Activated CD4-positive, alpha-beta T cell treated with anti-CD3 and anti-CD28 coated beads, Interleukin-2, Interleukin-4, amounts not matched to agents 100 ng/mL and 50 ng/mL, durations not matched to agents 16 hours and 8 hours (primary cell): ENCODE measurements around the gene SPPL3.
"Not testable (repeated sequence)": the region's sequence is repeated elsewhere in the genome, so short reads cannot be mapped to it uniquely, and the experiment has no call there.

Experiments used
- DNase-seq: peaks from one replicate; pipeline ENCODE4 v3.0.0-alpha.2; 2020; ENCODE audit warnings: low spot score

The SPPL3 gene

DNA sequence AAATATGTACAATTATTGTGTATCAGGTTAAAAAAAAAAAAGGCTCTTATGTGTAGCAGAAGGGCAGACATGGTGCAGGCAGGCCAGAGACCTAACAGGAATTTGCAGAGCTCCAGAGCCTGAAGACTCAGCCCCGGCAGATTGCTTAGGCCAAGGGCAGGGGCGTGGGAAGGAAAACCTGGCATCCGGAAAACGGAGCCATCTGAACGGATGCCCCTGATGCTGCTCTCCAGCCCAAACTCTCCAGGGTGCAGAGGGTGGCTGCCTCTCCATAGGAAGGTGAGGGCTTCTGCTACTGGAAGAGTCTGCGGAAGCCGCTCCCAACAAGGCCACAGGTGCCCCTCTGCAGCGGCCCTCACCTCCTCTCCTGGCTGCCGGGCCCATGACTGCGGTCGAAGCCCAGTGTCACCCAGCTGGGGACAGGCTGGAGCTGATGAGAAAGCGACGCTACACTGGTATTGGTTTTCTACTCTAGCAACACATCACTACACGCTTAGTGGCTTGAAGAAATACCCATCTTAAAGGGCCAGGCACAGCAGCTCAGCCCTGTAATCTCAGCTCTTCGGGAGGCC, 159.2 kb downstream of the SPPL3 start:
- DNase-seq = no peak

DNA sequence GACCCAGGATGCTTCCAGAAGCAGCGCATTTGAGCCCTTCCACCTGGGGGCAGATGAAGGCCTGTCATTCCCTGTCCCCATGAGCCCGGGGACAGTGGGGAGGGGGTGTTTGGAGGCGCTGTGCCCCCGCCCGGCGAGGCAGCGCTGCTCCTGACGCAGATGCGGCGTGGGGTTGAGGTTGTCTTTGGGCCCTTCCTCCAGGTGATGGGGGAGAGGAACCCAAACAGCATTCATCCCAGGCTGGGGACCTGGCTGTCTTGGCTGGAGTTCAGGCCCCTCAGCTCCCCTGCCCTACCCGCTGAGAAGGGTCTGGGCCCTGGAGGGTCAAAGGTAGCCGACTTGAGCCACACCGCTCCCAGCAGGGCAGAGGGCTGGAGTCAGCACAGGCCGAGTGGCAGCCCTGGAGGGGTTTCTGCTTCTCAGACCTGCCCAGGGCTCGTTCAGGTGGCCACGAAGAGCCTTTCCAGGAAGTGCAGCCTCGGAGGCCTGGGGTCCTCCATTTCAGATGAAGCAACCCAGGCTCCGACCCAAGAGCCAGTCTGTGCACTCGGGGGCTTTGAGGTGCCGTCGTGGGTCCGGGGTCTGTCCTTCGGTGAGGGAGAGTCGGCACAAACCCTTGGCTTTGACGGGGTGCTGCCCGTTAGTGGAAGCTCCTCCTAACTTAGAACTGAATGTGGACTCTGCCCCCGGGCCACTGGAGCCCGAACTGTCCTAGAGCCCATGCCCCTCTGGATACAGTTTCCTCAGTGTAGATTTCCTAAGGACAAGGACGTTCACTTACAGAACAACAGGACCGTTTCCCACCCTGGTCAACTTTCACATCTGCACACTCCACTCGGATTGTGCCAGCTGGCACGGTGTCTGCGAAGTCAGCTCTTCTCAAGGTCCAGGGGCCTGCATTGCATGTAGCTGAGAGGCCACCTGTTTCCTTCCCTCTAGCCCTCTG, 162.4 kb downstream of the SPPL3 start:
- DNase-seq = no peak

DNA sequence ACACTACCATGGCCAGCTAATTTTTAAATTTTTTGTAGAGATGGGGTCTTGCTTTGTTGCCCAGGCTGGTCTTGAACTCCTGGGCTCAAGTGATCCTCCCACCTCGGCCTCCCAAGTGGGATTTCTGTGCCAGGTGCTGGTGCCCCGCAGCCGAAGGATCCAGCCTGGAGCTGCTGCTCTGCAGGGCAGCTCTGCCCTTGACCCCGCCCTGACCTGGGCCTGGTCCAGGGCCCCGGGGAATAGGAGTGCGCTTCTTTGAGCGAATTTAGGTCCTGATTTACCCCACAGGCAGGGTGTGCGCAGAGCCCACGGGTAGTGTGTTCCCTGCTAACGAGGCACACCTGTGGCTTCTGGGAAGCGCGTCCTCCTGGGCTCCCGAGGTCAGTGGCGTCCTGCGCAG, 163.3 kb downstream of the SPPL3 start:
- no peak for DNase-seq

DNA sequence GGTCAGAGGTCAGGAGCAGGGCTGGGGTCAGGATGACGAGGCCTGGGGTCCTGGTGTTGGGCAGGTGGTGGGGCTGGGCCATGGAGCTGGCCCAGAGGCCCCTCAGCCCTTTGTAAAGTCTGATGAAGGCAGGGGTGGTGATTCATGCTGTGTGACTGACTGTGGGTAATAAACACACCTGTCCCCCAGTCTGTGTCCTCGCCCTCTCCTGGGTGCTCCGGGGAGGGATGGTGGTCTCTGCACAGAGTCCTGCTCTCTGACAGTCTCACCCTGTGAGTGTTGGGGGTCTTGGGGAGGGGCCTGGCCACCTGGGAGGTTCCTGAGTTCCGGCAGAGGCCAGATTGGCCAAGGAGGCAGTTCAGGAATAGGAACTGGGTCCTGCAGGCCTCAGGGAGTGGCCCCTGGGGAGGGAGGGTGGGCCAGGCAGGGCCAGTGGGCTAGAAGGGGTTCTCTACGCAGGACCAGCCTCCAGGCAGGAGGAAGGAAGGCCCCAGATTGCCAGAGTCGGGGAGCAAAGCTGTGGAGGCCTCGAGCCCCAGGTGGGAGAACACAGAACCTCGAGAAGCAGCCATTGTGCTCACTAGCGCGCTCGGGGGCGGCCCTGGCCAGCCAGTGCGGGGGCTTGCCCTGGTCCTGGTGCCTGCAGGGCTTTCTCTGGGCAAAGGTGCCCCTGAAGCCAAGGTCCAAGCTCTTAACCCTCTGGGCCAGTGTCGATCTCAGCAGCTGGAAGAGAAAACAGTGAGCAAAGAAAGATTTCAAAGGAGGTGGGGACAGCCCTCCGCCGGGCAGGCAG, 164.1 kb downstream of the SPPL3 start:
- DNase-seq = no peak

DNA sequence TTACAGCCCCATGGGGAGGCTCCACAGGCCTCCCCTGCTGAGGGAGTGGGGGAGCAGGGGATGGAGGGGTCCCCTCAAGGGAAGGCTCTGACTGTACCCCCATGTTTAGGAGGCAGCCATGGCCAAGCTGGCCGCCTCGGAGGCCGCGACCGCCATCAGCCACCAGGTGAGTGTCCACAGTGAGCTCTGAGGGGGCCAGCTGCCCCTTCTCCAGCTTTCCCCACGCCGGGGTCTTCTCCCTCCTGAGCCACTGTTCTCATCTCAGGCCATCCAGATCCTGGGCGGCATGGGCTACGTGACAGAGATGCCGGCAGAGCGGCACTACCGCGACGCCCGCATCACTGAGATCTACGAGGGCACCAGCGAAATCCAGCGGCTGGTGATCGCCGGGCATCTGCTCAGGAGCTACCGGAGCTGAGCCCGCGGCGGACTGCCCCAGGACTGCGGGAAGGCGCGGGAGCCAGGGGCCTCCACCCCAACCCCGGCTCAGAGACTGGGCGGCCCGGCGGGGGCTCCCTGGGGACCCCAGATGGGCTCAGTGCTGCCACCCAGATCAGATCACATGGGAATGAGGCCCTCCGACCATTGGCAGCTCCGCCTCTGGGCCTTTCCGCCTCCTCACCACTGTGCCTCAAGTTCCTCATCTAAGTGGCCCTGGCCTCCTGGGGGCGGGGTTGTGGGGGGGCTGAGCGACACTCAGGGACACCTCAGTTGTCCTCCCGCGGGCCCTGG, 165.0 kb downstream of the SPPL3 start:
- DNase-seq = no peak

DNA sequence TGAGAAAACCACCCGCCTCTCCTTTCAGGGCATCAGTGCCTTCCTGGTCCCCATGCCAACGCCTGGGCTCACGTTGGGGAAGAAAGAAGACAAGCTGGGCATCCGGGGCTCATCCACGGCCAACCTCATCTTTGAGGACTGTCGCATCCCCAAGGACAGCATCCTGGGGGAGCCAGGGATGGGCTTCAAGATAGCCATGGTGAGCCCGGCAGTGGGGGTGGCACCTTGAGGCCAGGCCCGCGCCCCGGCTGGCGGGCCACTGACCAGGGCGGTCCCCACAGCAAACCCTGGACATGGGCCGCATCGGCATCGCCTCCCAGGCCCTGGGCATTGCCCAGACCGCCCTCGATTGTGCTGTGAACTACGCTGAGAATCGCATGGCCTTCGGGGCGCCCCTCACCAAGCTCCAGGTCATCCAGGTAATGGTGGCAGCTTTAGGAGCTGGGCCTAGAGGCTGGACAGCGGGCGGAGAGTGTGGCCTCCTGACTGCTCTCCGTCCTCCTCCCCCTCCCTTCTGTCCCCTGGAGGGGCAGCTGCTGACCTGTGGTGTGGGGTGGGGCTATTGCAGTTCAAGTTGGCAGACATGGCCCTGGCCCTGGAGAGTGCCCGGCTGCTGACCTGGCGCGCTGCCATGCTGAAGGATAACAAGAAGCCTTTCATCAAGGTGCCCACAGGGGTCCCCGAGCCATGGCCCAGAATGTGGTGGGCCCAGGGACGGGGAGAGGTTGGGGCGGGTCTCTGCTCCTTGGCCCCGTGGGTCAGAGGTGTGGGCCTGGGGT, 165.7 kb downstream of the SPPL3 start:
- DNase-seq = no peak

DNA sequence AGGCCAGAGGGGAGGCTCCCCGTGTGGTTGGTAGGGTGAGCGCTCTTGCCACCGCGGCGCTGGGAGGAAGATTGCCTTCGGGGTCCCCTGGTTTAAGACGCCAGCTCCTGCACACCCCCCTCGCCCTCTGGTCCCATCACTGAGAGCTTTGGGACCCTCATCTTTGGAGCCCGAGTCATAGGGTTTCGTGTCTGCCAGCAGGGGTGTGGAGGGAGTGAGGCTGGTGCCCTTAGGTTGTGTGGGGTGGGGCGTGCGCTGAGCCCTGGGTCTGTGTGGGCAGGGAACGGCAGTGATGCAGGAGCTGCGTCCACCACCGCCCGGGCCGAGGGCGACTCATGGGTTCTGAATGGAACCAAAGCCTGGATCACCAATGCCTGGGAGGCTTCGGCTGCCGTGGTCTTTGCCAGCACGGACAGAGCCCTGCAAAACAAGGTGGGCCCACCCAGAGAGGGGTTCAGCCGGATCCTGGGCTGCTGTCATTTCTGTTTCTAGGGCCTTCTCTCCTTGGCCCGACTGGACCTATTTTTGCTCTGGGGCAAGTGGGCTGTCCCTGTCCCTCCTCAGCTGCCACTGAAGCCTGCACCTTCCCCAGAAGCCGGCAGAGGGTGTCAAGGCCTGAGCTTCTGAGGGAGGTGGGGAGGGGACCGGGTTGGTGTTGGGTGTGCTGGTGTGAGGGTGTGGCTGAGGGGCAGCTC, 166.5 kb downstream of the SPPL3 start:
- no peak for DNase-seq

DNA sequence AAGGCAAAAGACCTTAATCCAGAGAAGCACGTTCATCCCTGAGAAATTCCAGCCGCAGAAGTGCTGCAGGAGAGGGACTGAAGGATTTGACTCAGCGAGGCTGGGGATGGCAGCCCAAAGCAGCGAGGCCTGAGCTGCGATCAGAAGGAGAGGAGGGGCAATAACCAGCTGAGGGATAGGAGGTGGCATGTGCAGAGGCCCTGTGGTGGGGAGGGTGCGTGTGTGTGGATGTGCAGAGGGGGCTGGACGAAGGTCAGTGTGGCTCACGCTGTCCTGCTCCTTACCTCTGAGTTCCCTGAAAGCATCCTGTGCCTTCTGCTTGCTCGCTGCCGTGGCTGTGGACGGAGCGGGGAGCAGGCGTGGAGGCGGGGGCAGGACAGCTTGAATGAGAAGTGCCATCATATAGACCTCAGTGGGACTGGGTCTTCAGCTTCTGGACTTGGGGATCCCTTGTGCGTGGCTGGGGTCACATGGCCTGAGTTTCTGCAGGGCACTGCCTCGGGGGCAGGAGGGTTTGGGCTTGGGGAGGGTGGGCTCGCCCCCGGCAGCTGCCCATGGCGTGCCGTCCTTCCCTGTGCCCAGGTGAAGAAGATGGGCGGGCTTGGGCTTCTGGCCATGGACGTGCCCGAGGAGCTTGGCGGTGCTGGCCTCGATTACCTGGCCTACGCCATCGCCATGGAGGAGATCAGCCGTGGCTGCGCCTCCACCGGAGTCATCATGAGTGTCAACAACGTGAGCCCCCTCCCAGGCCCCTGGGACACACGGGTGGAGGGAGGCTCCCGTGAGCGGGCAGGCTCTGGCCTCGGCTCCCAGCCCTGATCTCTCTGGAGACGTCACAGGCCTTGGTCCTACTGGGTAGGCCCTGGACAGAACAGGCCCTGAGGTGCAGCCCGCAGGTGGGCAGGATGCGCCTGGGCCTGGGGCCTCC, 167.5 kb downstream of the SPPL3 start:
- DNase-seq = no peak

DNA sequence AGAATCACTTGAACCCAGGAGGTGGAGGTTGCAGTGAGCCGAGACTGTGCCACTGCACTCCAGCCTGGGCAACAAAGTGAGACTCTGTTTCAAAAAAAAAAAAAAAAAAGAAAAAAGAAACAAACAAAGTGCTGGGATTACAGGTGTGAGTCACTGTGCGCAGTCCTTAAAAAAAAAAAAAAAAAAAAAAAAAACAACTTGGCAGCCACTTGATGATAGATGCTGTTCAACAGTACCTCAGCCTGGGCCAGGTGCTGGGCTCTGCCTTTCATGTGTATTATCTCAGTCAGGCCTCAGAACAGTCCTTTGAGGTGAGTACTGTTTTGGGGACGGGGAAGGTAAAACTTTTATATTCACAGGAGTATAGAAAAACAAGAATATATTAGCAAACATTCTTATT, 169.0 kb downstream of the SPPL3 start:
- DNase-seq = no peak

DNA sequence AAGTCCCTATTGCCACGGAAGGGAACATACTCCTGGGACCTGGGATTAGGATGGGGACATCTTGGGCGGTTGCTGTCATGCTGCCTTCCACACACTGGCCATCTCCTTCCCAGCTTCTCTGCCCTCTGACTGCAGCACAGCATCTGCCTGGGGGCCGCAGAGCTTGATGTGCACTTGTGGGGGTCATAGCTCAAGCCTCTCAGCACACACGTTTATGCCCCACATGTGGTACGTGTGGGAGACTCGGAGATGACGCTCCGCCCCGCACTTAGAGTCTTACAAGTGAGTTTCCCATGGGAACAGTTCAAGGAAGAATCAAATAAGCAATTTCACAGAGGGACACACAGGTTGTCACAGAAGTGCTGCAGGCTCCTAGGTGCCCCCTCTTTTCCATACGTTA, 169.9 kb downstream of the SPPL3 start:
- no peak for DNase-seq

DNA sequence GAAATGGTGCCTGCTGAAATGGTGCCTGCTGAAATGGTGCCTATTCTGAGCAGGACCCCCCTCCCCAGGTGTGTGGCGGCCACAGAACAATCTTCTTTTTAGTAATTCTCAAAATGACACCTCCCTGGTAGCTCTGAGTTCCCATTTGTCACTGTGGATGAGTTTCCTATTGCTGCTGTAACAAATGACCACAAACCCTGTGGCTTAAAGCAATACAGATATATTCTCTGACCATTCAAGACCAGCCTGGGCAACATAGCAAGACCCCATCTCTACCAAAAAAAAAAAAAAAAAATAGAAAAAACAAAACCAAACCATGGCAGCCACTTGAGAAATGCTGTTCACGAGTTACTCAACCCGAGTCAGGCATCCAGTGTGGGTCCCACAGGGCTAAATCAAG, 170.6 kb downstream of the SPPL3 start:
- no peak for DNase-seq

DNA sequence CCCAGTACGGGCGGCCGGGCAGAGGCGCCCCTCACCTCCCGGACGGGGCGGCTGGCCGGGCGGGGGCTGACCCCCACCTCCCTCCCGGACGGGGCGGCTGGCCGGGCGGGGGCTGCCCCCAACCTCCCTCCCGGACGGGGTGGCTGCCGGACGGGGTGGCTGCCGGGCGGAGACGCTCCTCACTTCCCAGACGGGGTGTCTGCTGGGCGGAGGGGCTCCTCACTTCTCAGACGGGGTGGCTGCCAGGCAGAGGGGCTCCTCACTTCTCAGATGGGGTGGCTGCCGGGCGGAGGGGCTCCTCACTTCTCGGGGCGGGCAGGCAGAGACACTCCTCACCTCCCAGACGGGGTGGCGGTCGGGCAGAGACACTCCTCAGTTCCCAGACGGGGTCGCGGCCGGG, 172.0 kb downstream of the SPPL3 start:
- DNase-seq = not testable (repeated sequence)

DNA sequence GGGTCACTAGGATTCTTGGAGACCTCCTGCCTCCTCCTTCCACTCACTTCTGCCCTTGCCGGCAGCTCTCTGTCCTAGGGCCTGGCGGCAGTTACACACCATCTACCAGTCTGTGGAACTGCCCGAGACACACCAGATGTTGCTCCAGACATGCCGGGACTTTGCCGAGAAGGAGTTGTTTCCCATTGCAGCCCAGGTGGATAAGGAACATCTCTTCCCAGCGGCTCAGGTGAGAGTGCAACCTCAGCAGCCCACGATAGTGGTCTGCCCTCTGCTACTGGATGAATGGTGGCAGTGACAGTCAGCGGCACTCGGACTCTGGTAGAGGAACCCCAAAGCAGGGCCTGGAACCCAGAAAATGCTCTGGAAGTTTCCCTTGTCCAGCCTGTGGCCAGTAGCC, 177.2 kb downstream of the SPPL3 start:
- DNase-seq = no peak

DNA sequence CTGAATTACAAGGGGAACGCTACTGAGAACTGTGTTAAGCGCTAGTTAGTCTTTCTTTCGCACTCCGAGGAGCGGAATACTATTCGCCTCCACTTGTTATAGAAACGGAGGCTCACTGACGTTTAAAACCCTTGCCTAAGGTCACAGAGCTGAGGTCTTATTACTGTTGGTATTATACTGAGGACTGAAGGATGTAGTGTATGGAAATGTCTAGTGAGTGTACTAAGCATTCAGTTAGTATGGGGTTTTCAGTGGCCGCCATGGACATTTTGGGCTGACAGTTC, 177.7 kb downstream of the SPPL3 start:
- no peak for DNase-seq

DNA sequence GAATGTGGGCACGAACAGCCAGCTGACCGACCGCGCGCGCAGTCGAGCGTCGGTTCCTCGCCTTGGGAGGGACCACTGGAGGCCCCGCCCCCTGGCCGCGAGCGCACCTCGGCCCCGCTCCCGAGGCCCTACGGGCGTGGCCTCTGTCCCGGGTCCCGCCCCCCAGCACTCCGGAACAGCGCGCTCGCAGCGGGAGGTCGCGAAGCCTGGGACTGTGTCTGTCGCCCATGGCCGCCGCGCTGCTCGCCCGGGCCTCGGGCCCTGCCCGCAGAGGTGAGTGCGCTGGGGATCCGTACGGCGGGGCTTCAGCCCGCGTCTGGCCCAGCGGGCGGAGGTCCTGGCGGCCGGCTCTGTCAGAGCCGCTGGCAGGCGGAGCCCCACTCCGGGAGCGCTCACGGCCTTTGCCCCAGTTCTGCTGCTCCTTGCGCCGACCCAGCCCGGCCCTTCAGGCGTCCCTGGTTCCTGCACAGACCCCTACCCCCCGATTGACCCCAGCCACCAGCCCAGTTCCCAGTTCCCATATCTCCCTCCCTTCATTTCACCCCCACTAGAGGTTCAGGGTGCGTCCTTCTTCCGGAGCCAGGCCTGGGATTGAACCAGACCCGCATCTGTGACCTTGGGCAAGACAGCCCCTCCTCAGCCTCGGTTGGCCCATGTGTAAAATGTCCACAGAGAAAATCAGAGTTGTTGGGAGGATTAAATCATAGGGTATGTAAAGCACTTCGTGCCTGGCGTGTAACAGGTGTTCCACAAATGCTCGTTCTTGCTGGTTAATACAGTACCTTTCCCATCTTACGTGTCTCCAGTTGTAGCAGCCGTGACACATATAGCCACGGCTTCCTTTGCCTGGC, 178.3 kb downstream of the SPPL3 start, which contains the start of gene ACADS:
Gene ACADS (plus strand): TSS at position 168 of the 851 bp plus-strand sequence. CDS start 60 bp downstream, at position 228.
- peak; percentile 88 for DNase-seq

DNA sequence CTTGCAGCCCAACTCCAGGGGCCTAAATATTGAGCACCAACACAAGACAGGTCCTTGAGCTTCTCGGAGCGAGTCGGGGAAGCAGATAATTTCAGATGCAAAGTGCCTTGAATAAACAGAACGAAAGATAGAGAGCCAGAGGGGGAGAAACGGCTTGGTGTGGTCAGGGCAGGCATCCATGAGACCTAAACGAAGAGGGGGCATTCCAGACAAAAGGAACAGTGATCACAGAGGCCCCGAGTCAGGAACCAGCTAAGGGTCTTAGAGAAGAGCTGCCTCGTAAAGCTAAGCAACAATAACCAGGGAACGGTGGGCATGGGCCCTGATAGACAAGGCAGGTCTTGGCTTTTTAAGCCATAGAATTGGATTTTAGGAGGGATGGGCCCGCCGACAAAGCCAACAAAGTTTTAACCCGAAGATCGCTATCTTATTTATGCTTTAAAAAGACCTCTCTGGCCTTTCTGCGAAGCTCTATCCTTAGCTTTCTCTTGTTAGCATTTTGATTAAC, 179.0 kb downstream of the SPPL3 start:
- no peak for DNase-seq

DNA sequence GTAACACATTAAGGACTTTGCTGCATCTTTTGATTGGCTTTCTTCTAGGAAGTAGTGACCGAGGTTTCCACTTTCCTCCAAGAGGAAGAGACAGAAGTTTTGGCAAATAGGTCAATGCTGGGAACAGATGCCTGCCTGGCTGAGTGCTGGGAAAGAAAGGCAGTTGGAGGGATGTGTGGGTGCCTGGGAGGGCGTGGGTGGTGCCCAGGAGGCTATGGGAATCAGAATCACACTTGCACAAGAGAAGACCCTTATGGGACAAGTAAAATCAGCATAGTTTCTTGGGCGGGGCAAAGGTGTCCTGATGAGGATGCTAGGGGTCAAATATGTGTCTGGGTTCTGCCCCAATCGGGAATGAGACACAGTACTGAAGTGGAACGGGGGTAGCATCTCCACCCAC, 179.4 kb downstream of the SPPL3 start:
- DNase-seq = no peak

DNA sequence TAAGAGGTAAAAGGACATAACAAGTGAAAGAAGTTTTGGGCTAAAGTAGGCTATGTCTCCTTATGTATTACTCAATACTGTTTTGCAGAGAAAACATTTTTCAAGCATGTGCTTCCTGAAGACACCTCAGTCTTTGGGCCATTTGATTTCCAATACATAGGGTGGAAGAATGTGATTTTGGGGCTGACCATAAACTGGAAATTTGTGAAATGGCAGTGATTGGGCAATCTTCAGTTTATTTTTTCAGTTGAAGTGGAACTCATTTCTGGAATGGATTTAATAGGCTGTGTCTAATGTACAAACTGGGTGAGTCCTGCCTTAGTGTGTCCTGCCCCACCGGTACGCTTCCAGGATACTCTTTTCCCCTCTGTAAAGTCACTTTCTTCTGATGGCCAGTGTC, 181.4 kb downstream of the SPPL3 start:
- DNase-seq = no peak

DNA sequence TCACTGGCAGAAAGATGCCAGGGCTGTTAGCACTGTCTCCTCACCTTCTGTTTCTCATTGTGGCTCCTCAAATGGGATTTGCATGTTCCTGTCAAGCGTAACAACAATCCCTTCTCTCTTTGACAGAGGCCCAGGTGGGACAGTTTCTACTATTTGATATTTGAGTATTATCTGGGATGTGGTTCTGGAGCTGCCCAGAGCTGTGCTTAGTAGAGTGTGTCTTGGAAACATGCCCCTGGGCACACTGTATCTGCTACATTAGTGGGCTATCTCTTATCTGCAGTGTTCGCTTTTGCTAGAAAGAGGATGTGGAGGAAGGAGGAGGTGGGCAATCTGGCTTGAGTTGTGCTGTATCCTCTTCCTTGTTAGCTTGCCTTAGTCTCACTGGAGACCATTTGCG, 182.3 kb downstream of the SPPL3 start:
- no peak for DNase-seq
